ENCODE results near the gene RIMKLB. TPM values are rescaled to one million over a fixed set of nuclear protein-coding genes. Genes with fewer than 3 reads are reported as not detected.

RIMKLB gene
- total and polyA plus RNA-seq, 2 of the 4 experiments (the other 2 are of a cell fraction) = 12.5 to 18.8 TPM

DNA sequence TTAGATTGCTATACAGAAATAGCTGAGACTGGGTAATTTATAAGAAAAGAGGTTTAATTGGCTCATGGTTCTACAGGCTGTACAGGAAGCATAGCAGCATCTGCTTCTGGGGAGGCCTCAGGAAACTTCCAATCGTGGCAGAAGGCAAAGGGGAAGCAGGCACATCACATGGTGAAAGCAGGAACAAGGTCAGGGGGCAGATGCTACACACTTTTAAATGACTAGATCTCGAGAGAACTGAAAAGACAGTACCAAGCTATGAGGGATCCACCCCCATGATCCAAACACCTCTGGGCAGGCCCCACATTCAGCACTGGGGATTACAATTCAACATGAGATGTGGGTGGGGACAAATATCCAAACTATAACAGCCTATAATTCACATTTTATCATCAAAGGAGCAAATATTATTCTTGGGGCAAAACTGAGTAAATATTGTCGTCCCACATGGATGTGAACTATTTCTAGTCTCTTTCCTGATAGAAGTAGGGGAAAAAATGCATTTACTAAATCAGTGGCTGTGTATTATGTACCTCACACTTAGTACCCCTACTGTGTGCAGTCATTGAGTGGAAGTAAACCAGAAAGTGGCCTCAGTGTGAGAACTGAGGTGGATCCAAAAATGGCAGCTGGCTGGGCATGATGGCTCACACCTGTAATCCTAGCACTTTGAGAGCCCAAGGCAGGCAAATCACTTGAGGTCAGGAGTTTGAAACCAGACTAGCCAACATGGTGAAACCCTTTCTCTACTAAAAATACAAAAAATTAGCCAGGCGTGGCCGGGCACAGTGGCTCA is 99.2 kb downstream of the RIMKLB start:
- in situ Hi-C loops (cut with MboI; ENCODE audit: low sequenced_read_pairs) (no loop called here), intact Hi-C loops (cut with micrococcal nuclease) (no loop called here), dilution Hi-C loops (cut with HindIII; ENCODE audit: low sequenced_read_pairs, unreplicated experiment) (no loop called here)
- TF ChIP-seq FOS (IDR thresholded peaks at IDR 0.05; ENCODE audit: low read depth, low read length) (no peak), USF2 (IDR thresholded peaks at IDR 0.05; ENCODE audit: low read depth, low read length) (no peak), MXI1 (IDR thresholded peaks at IDR 0.05; ENCODE audit: borderline replicate concordance, low read depth, low read length) (no peak), CEBPB (IDR thresholded peaks at IDR 0.05; ENCODE audit: low read depth, low read length) (no peak), MAFK (IDR thresholded peaks at IDR 0.05; ENCODE audit: low read depth, low read length) (no peak), POLR2A (IDR thresholded peaks at IDR 0.05; ENCODE audit: low read depth, low read length) (no peak), NFE2L2 (IDR thresholded peaks at IDR 0.05; ENCODE audit: low read depth, low read length) (no peak), RAD21 (IDR thresholded peaks at IDR 0.05; ENCODE audit: low read length) (no peak), BHLHE40 (IDR thresholded peaks at IDR 0.05; ENCODE audit: low read depth, low read length) (no peak), RFX5 (IDR thresholded peaks at IDR 0.05; ENCODE audit: low read depth, low read length) (no peak), SMC3 (IDR thresholded peaks at IDR 0.05; ENCODE audit: low read depth, low read length) (no peak)
- TF ChIP-seq, protein P1, sequence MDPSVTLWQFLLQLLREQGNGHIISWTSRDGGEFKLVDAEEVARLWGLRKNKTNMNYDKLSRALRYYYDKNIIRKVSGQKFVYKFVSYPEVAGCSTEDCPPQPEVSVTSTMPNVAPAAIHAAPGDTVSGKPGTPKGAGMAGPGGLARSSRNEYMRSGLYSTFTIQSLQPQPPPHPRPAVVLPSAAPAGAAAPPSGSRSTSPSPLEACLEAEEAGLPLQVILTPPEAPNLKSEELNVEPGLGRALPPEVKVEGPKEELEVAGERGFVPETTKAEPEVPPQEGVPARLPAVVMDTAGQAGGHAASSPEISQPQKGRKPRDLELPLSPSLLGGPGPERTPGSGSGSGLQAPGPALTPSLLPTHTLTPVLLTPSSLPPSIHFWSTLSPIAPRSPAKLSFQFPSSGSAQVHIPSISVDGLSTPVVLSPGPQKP (IDR thresholded peaks at IDR 0.05; ENCODE audit: borderline replicate concordance, low read depth, low read length) = no peak
- no peak overlapping the region for H3K9ac ChIP-seq (ENCODE audit: low read depth, low read length)
- CTCF ChIA-PET = no interaction called here
- H3K79me1 ChIP-seq (ENCODE audit: low read depth in 1 of 2, low read length in 2 of 2) = no peaks in the 10 kb centered on the region
- no peaks in the 10 kb centered on the region for H3K36me3 ChIP-seq (ENCODE audit: control insufficient read depth, insufficient read depth, low read length)
- no peak for DNase-seq
- H3K56ac ChIP-seq (ENCODE audit: extremely low read depth, insufficient read depth, low read length) = no peak overlapping the region
- H3K4me2 ChIP-seq (ENCODE audit: low read depth, low read length) = no peak overlapping the region
- H3K9me1 ChIP-seq (ENCODE audit: insufficient read depth, low read length) = no peaks in the 10 kb centered on the region
- H2AK5ac ChIP-seq (ENCODE audit: low read depth, low read length) = no peak overlapping the region
- no peak overlapping the region for H4K91ac ChIP-seq (ENCODE audit: insufficient read depth, low read depth, low read length)
- no peak overlapping the region for H2BK15ac ChIP-seq (ENCODE audit: low read depth, low read length)
- H2BK5ac ChIP-seq (ENCODE audit: low read depth, low read length, poor library complexity, severe bottlenecking) = no peak overlapping the region
- H3K14ac ChIP-seq (replicated peaks; ENCODE audit: low read depth, low read length) = no peak overlapping the region
- 80% methylated on average over 1 of the region's 5 CpGs; no CpG with 5 or more reads in 1 of the 2 experiments for WGBS, 2 experiments (ENCODE audit: extremely low coverage in 2 of 2, insufficient read length in 1 of 2)
- POLR2A ChIA-PET (ENCODE audit: unreplicated experiment) = no interaction called here
- H3K4me3 ChIP-seq (ENCODE audit: insufficient read depth, low read depth, low read length) = no peak overlapping the region
- no peak overlapping the region for H2BK20ac ChIP-seq (ENCODE audit: low read depth, low read length)
- H3K4me1 ChIP-seq (ENCODE audit: control insufficient read depth, insufficient read depth, low read length) = no peaks in the 10 kb centered on the region
- no peaks in the 10 kb centered on the region for H3K9me3 ChIP-seq (ENCODE audit: control insufficient read depth, insufficient read depth, low read length)
- H2AFZ ChIP-seq (replicated peaks; ENCODE audit: low read length, poor library complexity) = no peak overlapping the region
- no peak overlapping the region for H4K5ac ChIP-seq (ENCODE audit: low read depth, low read length)
- H3K27ac ChIP-seq (ENCODE audit: insufficient read depth, low read length) = no peak overlapping the region
- no peak overlapping the region for H4K8ac ChIP-seq (ENCODE audit: low read depth in 2 of 2, low read length in 2 of 2)
- BruUV-seq (replicated peaks) = no TSS peak
- no peak for ATAC-seq (ENCODE audit: low read depth)
- no peak overlapping the region for H2AK9ac ChIP-seq (replicated peaks; ENCODE audit: low read depth, low read length, poor library complexity)
- no peak overlapping the region for H3K4ac ChIP-seq (ENCODE audit: low read depth, low read length)
- no peak overlapping the region for H2BK120ac ChIP-seq (ENCODE audit: low read depth, low read length)
- H3K23ac ChIP-seq (ENCODE audit: low read depth, low read length) = no peak overlapping the region
- H4K20me1 ChIP-seq (ENCODE audit: insufficient read depth, low read length) = no peaks in the 10 kb centered on the region
- no peaks in the 10 kb centered on the region for H3K27me3 ChIP-seq (ENCODE audit: control insufficient read depth, insufficient read depth, low read length)
- no peak overlapping the region for H3K18ac ChIP-seq (ENCODE audit: low read depth, low read length)
